NB4 (cell line): ENCODE measurements around the gene KISS1R.

Experiments
- DNase-seq: peaks from one replicate; pipeline ENCODE4 v3.0.0; 2010; ENCODE audit warnings: low read depth
- H3K4me3 ChIP-seq: one replicate; pipeline ENCODE4 v1.5.1; 2011; ENCODE audit warnings: mild to moderate bottlenecking, low read depth, low read length, moderate library complexity
- CTCF ChIP-seq: IDR thresholded peaks from one replicate; pipeline ENCODE4 v1.5.1; 2012; ENCODE audit warnings: low read depth, low read length
- MAX ChIP-seq: IDR thresholded peaks from 2 replicates; pipeline ENCODE4 v1.6.1; 2011; ENCODE audit warnings: low read depth, low read length
- MYC ChIP-seq: IDR thresholded peaks from 2 replicates; pipeline ENCODE4 v1.6.1; 2011; ENCODE audit warnings: low read depth, low read length
- POLR2A ChIP-seq: IDR thresholded peaks from 2 replicates; pipeline ENCODE4 v1.6.1; 2011; ENCODE audit warnings: mild to moderate bottlenecking; ENCODE audit not compliant: insufficient read length; ENCODE audit errors: extremely low read depth

The KISS1R gene

GRCh38 chr19:929203-929890 is 12.2 kb downstream of the KISS1R start:
- DNase-seq: no peak
- H3K4me3 ChIP-seq: no peak overlapping the region
- TF ChIP-seq MAX (no peak), POLR2A (no peak), MYC (no peak), CTCF (no peak)

GRCh38 chr19:929891-930258 is 12.7 kb downstream of the KISS1R start:
- no peak for DNase-seq
- H3K4me3 ChIP-seq: no peak overlapping the region
- TF ChIP-seq MAX (no peak), POLR2A (no peak), MYC (no peak), CTCF (no peak)

GRCh38 chr19:931860-932647 is 14.9 kb downstream of the KISS1R start:
- no peak for TF ChIP-seq MYC
- no peak for TF ChIP-seq CTCF
- no peak for TF ChIP-seq MAX
- no peak for TF ChIP-seq POLR2A
- no peak for DNase-seq
- H3K4me3 ChIP-seq: no peak overlapping the region

GRCh38 chr19:932648-933552 is 15.8 kb downstream of the KISS1R start:
- no peak for TF ChIP-seq POLR2A
- TF ChIP-seq MAX: peak; percentile 64
- no peak for TF ChIP-seq CTCF
- peak; percentile 70 for TF ChIP-seq MYC
- no peak overlapping the region for H3K4me3 ChIP-seq

GRCh38 chr19:933553-933882 is 16.4 kb downstream of the KISS1R start:
- TF ChIP-seq CTCF (no peak), MYC (no peak)
- no peak for DNase-seq
- H3K4me3 ChIP-seq: no peak overlapping the region

More at GRCh38 chr19:932648-933552, 15.8 kb downstream of the KISS1R start:
- peak; percentile 85 for DNase-seq
